ENCODE measurements around the gene DZIP1L. TPM values are rescaled to one million over a fixed set of nuclear protein-coding genes. Genes with fewer than 3 reads are reported as not detected.

The DZIP1L gene
- total RNA-seq, 1 donor from 2014 or later: 27.5 TPM

- intact Hi-C loops (cut with DNase I): no loop called here
- no peaks in the 10 kb centered on the region for H3K9me3 ChIP-seq
- H3K27ac ChIP-seq: no peak overlapping the region
- TF ChIP-seq POLR2A (IDR thresholded peaks at IDR 0.05) (no peak), POLR2AphosphoS5 (IDR thresholded peaks at IDR 0.05; ENCODE audit: insufficient read depth in 1 of 2, low read depth in 1 of 2) (no peak)
- TF ChIP-seq, protein P1, sequence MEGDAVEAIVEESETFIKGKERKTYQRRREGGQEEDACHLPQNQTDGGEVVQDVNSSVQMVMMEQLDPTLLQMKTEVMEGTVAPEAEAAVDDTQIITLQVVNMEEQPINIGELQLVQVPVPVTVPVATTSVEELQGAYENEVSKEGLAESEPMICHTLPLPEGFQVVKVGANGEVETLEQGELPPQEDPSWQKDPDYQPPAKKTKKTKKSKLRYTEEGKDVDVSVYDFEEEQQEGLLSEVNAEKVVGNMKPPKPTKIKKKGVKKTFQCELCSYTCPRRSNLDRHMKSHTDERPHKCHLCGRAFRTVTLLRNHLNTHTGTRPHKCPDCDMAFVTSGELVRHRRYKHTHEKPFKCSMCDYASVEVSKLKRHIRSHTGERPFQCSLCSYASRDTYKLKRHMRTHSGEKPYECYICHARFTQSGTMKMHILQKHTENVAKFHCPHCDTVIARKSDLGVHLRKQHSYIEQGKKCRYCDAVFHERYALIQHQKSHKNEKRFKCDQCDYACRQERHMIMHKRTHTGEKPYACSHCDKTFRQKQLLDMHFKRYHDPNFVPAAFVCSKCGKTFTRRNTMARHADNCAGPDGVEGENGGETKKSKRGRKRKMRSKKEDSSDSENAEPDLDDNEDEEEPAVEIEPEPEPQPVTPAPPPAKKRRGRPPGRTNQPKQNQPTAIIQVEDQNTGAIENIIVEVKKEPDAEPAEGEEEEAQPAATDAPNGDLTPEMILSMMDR (IDR thresholded peaks at IDR 0.05): no peak
- no peaks in the 10 kb centered on the region for H3K27me3 ChIP-seq
- H3K4me3 ChIP-seq: no peak overlapping the region
- no peaks in the 10 kb centered on the region for H3K36me3 ChIP-seq
- DNase-seq (ENCODE audit: extremely low spot score in 2 of 2): no peak
- no peaks in the 10 kb centered on the region for H3K4me1 ChIP-seq
These were observed 84.6 kb downstream of the DZIP1L start for GRCh38 chr3:138030734-138031280.

- DNase-seq (ENCODE audit: extremely low spot score in 2 of 2): peak in 1 of 2 donors; percentile 47
- Histone ChIP-seq H3K27ac (no peak overlapping the region), H3K27me3 (no peaks in the 10 kb centered on the region), H3K9me3 (no peaks in the 10 kb centered on the region), H3K4me3 (no peak overlapping the region), H3K4me1 (no peaks in the 10 kb centered on the region), H3K36me3 (no peaks in the 10 kb centered on the region)
- no peak for TF ChIP-seq POLR2A (IDR thresholded peaks at IDR 0.05)
- TF ChIP-seq, protein P1 (IDR thresholded peaks at IDR 0.05): no peak
- no peak for TF ChIP-seq POLR2AphosphoS5 (IDR thresholded peaks at IDR 0.05; ENCODE audit: insufficient read depth in 1 of 2, low read depth in 1 of 2)
- intact Hi-C loops (cut with DNase I): no loop called here
These were observed 87.6 kb downstream of the DZIP1L start for GRCh38 chr3:138027821-138028220.

- TF ChIP-seq POLR2A (IDR thresholded peaks at IDR 0.05) (no peak), POLR2AphosphoS5 (IDR thresholded peaks at IDR 0.05; ENCODE audit: insufficient read depth in 1 of 2, low read depth in 1 of 2) (no peak)
- TF ChIP-seq, protein P1 (IDR thresholded peaks at IDR 0.05): no peak
- Histone ChIP-seq H3K9me3 (no peaks in the 10 kb centered on the region), H3K4me3 (no peak overlapping the region), H3K27me3 (no peaks in the 10 kb centered on the region), H3K4me1 (no peaks in the 10 kb centered on the region), H3K27ac (no peak overlapping the region), H3K36me3 (no peaks in the 10 kb centered on the region)
- DNase-seq (ENCODE audit: extremely low spot score in 2 of 2): no peak
- intact Hi-C loops (cut with DNase I): no loop called here
These were observed 89.9 kb downstream of the DZIP1L start for GRCh38 chr3:138025553-138025952.

- H3K36me3 ChIP-seq: no peaks in the 10 kb centered on the region
- intact Hi-C loops (cut with DNase I): no loop called here
These were observed 91.7 kb downstream of the DZIP1L start for GRCh38 chr3:138023754-138024153.

More at GRCh38 chr3:138023754-138024153, 91.7 kb downstream of the DZIP1L start:
- TF ChIP-seq POLR2A (IDR thresholded peaks at IDR 0.05): no peak
- TF ChIP-seq, protein P1 (IDR thresholded peaks at IDR 0.05): no peak
- Histone ChIP-seq H3K4me1 (no peaks in the 10 kb centered on the region), H3K9me3 (no peaks in the 10 kb centered on the region), H3K27me3 (no peaks in the 10 kb centered on the region), H3K4me3 (no peak overlapping the region), H3K27ac (no peak overlapping the region)
- DNase-seq (ENCODE audit: extremely low spot score in 2 of 2): no peak
